Measurements from ENCODE around the gene NOMO2.
"Not testable (repeated sequence)": the region's sequence is repeated elsewhere in the genome, so short reads cannot be mapped to it uniquely, and the experiment has no call there.

The NOMO2 gene

GRCh38 chr16:18518536-18519283 lies 43.2 kb downstream of the NOMO2 start:
- H3K4me2 ChIP-seq (ENCODE audit: low read length); H3K27me3 ChIP-seq (ENCODE audit: control insufficient read depth, insufficient read depth, low read length); H3K27ac ChIP-seq; H3K9ac ChIP-seq; H3K79me2 ChIP-seq; H3K4me1 ChIP-seq; H3K36me3 ChIP-seq (ENCODE audit: control insufficient read depth, insufficient read depth, low read length); H3K4me3 ChIP-seq (ENCODE audit: low read depth, low read length); H3K9me3 ChIP-seq (ENCODE audit: control insufficient read depth, low read length); H2AFZ ChIP-seq: not testable (repeated sequence)

GRCh38 chr16:18498430-18498829 lies 63.5 kb downstream of the NOMO2 start:
- not testable (repeated sequence) for H3K9ac ChIP-seq; H3K27me3 ChIP-seq (ENCODE audit: control insufficient read depth, insufficient read depth, low read length); H3K4me2 ChIP-seq (ENCODE audit: low read length); H3K27ac ChIP-seq; H3K9me3 ChIP-seq (ENCODE audit: control insufficient read depth, low read length); H2AFZ ChIP-seq; H3K36me3 ChIP-seq (ENCODE audit: control insufficient read depth, insufficient read depth, low read length); H3K4me1 ChIP-seq; H3K79me2 ChIP-seq; H3K4me3 ChIP-seq (ENCODE audit: low read depth, low read length)

GRCh38 chr16:18497032-18497431 lies 64.9 kb downstream of the NOMO2 start:
- not testable (repeated sequence) for H3K4me3 ChIP-seq (ENCODE audit: low read depth, low read length); H3K9me3 ChIP-seq (ENCODE audit: control insufficient read depth, low read length); H3K9ac ChIP-seq; H3K27ac ChIP-seq; H3K4me2 ChIP-seq (ENCODE audit: low read length); H2AFZ ChIP-seq; H3K79me2 ChIP-seq; H3K36me3 ChIP-seq (ENCODE audit: control insufficient read depth, insufficient read depth, low read length); H3K27me3 ChIP-seq (ENCODE audit: control insufficient read depth, insufficient read depth, low read length); H3K4me1 ChIP-seq

- H3K27me3 ChIP-seq (ENCODE audit: control insufficient read depth, insufficient read depth, low read length); H3K36me3 ChIP-seq (ENCODE audit: control insufficient read depth, insufficient read depth, low read length); H3K9ac ChIP-seq; H2AFZ ChIP-seq; H3K27ac ChIP-seq; H3K4me1 ChIP-seq; H3K4me3 ChIP-seq (ENCODE audit: low read depth, low read length); H3K79me2 ChIP-seq; H3K4me2 ChIP-seq (ENCODE audit: low read length); H3K9me3 ChIP-seq (ENCODE audit: control insufficient read depth, low read length): not testable (repeated sequence)
Measured at GRCh38 chr16:18492118-18492897, 69.6 kb downstream of the NOMO2 start.

GRCh38 chr16:18436025-18436424 lies 125.9 kb downstream of the NOMO2 start:
- not testable (repeated sequence) for H3K27me3 ChIP-seq (ENCODE audit: control insufficient read depth, insufficient read depth, low read length); H3K4me3 ChIP-seq (ENCODE audit: low read depth, low read length); H3K9ac ChIP-seq; H3K27ac ChIP-seq; H3K9me3 ChIP-seq (ENCODE audit: control insufficient read depth, low read length); H3K4me2 ChIP-seq (ENCODE audit: low read length); H3K79me2 ChIP-seq; H3K36me3 ChIP-seq (ENCODE audit: control insufficient read depth, insufficient read depth, low read length); H3K4me1 ChIP-seq; H2AFZ ChIP-seq

- not testable (repeated sequence) for H3K27me3 ChIP-seq (ENCODE audit: control insufficient read depth, insufficient read depth, low read length); H3K4me1 ChIP-seq; H3K4me2 ChIP-seq (ENCODE audit: low read length); H3K4me3 ChIP-seq (ENCODE audit: low read depth, low read length); H3K9ac ChIP-seq; H3K36me3 ChIP-seq (ENCODE audit: control insufficient read depth, insufficient read depth, low read length); H3K79me2 ChIP-seq; H3K9me3 ChIP-seq (ENCODE audit: control insufficient read depth, low read length); H3K27ac ChIP-seq; H2AFZ ChIP-seq
Measured at GRCh38 chr16:18415827-18416226, 146.1 kb downstream of the NOMO2 start.

GRCh38 chr16:18409532-18410293 lies 152.2 kb downstream of the NOMO2 start:
- not testable (repeated sequence) for H3K79me2 ChIP-seq; H3K4me2 ChIP-seq (ENCODE audit: low read length); H3K27ac ChIP-seq; H2AFZ ChIP-seq; H3K27me3 ChIP-seq (ENCODE audit: control insufficient read depth, insufficient read depth, low read length); H3K9me3 ChIP-seq (ENCODE audit: control insufficient read depth, low read length); H3K36me3 ChIP-seq (ENCODE audit: control insufficient read depth, insufficient read depth, low read length); H3K4me3 ChIP-seq (ENCODE audit: low read depth, low read length); H3K9ac ChIP-seq; H3K4me1 ChIP-seq

- not testable (repeated sequence) for H3K36me3 ChIP-seq (ENCODE audit: control insufficient read depth, insufficient read depth, low read length); H3K27ac ChIP-seq
Measured at GRCh38 chr16:18401851-18402657, 159.8 kb downstream of the NOMO2 start.

GRCh38 chr16:18401159-18401558 lies 160.7 kb downstream of the NOMO2 start:
- not testable (repeated sequence) for H3K27ac ChIP-seq; H3K36me3 ChIP-seq (ENCODE audit: control insufficient read depth, insufficient read depth, low read length); H3K79me2 ChIP-seq; H3K27me3 ChIP-seq (ENCODE audit: control insufficient read depth, insufficient read depth, low read length); H3K4me2 ChIP-seq (ENCODE audit: low read length); H2AFZ ChIP-seq; H3K4me1 ChIP-seq; H3K9ac ChIP-seq; H3K4me3 ChIP-seq (ENCODE audit: low read depth, low read length); H3K9me3 ChIP-seq (ENCODE audit: control insufficient read depth, low read length)

More at GRCh38 chr16:18401851-18402657, 159.8 kb downstream of the NOMO2 start:
- H3K4me1 ChIP-seq; H2AFZ ChIP-seq; H3K27me3 ChIP-seq (ENCODE audit: control insufficient read depth, insufficient read depth, low read length); H3K4me2 ChIP-seq (ENCODE audit: low read length); H3K4me3 ChIP-seq (ENCODE audit: low read depth, low read length); H3K9me3 ChIP-seq (ENCODE audit: control insufficient read depth, low read length); H3K79me2 ChIP-seq; H3K9ac ChIP-seq: not testable (repeated sequence)

- not testable (repeated sequence) for H3K27ac ChIP-seq; H3K4me1 ChIP-seq; H2AFZ ChIP-seq; H3K36me3 ChIP-seq (ENCODE audit: control insufficient read depth, insufficient read depth, low read length); H3K79me2 ChIP-seq; H3K4me3 ChIP-seq (ENCODE audit: low read depth, low read length); H3K27me3 ChIP-seq (ENCODE audit: control insufficient read depth, insufficient read depth, low read length); H3K4me2 ChIP-seq (ENCODE audit: low read length); H3K9me3 ChIP-seq (ENCODE audit: control insufficient read depth, low read length); H3K9ac ChIP-seq
Measured at GRCh38 chr16:18394363-18394762, 167.5 kb downstream of the NOMO2 start.

Measured in parathyroid adenoma (tissue), 2 donors.